Measurements from ENCODE around the gene SERP1.

DNA sequence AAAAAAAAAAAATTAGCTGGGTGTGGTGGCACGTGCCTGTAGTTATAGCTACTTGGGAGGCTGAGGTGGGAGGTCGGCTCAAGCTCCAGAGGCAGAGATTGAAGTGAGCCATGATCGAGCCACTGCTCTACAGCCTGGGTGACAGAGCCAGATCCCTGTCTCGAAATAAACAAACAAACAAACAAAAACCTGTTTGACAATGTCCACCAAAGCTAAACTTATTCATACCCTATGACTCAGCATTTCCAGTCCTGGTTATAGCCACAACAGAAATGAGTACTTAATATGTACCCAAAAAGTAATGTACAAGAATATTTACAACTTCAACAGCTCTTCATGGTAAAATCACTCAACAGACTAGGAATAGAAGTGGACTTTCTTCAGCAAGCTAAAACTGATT is 31.1 kb downstream of the SERP1 start:
- TF ChIP-seq LEF1 (IDR thresholded peaks at IDR 0.05; ENCODE audit: borderline replicate concordance) (no peak), BHLHE40 (IDR thresholded peaks at IDR 0.05; ENCODE audit: borderline replicate concordance) (no peak), FOXK2 (IDR thresholded peaks at IDR 0.05) (no peak), ELF4 (IDR thresholded peaks at IDR 0.05) (no peak), SP1 (IDR thresholded peaks at IDR 0.05) (no peak), ZNF384 (IDR thresholded peaks at IDR 0.05) (no peak)
